ENCODE measurements around the gene NKAIN2. TPM values are rescaled to one million over a fixed set of nuclear protein-coding genes. Genes with fewer than 3 reads are reported as not detected.
"Not testable (repeated sequence)": the region's sequence is repeated elsewhere in the genome, so short reads cannot be mapped to it uniquely, and the experiment has no call there.

The NKAIN2 gene
- total RNA-seq, 2 donors from 2014 or later = 0.29 TPM; not detected in 1

DNA sequence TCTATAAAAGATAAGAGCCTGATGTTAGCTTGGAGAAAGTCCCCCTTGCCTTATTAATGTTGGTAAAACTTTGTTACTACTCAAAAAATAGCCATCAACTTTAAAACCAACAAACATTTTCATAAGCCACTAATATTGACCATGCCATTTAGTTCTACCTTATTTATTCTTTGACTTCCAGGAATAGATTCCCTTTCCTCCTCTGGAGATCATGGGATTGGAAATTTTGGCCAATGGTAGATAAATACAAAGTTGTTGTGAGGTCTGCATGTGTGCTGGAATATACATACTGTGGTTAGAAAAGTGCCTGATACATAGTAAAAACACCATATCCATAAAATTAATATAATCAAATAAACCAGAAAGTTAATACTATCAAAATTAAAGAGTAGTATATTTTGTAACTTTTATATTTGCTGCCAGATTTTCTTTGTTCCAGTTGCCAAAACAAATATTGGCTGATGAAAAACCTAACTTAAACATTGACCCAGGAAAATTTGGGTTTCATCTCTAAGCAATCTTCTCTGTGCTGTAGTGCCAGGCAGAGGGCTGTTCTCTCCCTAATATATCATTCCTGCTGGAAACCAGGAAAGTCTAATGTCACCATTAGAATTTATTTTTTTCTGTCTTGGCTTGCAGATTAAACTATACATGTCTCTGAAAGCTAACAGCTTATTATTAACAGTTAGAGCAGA is 169.1 kb downstream of the NKAIN2 start:
- Mint-ChIP-seq H3K27ac (no peak overlapping the region), H3K27me3 (ENCODE audit: insufficient read depth) (peaks cover 7% of the 10 kb centered on the region)
- no peak overlapping the region for H3K4me3 ChIP-seq (ENCODE audit: low read length)

DNA sequence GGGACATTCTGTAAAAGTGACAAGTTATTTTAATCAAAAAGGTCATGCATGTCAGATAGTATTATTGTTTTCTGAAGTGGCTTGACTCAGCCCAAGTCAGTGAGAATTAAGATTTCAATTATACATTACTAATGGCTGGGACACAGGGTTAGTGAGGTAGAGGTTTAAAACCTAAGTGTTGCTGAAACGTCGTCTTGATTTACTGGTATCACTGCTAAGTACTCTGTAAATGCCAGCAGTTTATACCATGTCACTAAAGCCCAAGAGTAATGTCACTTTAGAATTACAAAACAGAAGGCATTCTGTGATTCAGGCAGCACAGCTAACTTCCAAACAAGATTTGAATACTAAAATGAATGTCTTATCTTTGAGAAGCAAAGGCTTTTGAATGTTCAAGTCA is 176.6 kb downstream of the NKAIN2 start:
- Mint-ChIP-seq H3K36me3 (ENCODE audit: low read depth) (no peaks in the 10 kb centered on the region), H3K4me3 (no peak overlapping the region), H3K27me3 (ENCODE audit: insufficient read depth) (peaks cover 6% of the 10 kb centered on the region), H3K4me1 (peaks cover 6% of the 10 kb centered on the region), H3K9me3 (no peaks in the 10 kb centered on the region), H3K27ac (no peak overlapping the region)
- H3K36me3 ChIP-seq (ENCODE audit: control insufficient read depth, insufficient read depth, low read length) = no peaks in the 10 kb centered on the region
- H3K9ac ChIP-seq (ENCODE audit: extremely low read depth, low read length, poor library complexity, severe bottlenecking) = no peak overlapping the region
- no peaks in the 10 kb centered on the region for H3K4me1 ChIP-seq (ENCODE audit: control insufficient read depth, insufficient read depth, low read length)
- no peak overlapping the region for H3K27ac ChIP-seq (ENCODE audit: low read depth, low read length)
- 85 to 100% methylated on average over 2 of the region's 2 CpGs for WGBS, 2 experiments (ENCODE audit: insufficient coverage in 1 of 2, insufficient read length in 1 of 2)
- no peaks in the 10 kb centered on the region for H3K9me3 ChIP-seq (ENCODE audit: control insufficient read depth, low read length)
- no peaks in the 10 kb centered on the region for H3K27me3 ChIP-seq (ENCODE audit: control insufficient read depth, insufficient read depth, low read length, poor library complexity, severe bottlenecking)
- no peak overlapping the region for H3K4me3 ChIP-seq (ENCODE audit: low read length)
- TF ChIP-seq, protein P1, sequence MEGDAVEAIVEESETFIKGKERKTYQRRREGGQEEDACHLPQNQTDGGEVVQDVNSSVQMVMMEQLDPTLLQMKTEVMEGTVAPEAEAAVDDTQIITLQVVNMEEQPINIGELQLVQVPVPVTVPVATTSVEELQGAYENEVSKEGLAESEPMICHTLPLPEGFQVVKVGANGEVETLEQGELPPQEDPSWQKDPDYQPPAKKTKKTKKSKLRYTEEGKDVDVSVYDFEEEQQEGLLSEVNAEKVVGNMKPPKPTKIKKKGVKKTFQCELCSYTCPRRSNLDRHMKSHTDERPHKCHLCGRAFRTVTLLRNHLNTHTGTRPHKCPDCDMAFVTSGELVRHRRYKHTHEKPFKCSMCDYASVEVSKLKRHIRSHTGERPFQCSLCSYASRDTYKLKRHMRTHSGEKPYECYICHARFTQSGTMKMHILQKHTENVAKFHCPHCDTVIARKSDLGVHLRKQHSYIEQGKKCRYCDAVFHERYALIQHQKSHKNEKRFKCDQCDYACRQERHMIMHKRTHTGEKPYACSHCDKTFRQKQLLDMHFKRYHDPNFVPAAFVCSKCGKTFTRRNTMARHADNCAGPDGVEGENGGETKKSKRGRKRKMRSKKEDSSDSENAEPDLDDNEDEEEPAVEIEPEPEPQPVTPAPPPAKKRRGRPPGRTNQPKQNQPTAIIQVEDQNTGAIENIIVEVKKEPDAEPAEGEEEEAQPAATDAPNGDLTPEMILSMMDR (conservative IDR thresholded peaks at IDR 0.05) = no peak
- no peak for DNase-seq

More for the DNA sequence above, 169.1 kb downstream of the NKAIN2 start:
- Mint-ChIP-seq H3K36me3 (ENCODE audit: low read depth) (no peaks in the 10 kb centered on the region), H3K4me1 (no peaks in the 10 kb centered on the region), H3K9me3 (no peaks in the 10 kb centered on the region), H3K4me3 (no peak overlapping the region)
- H3K4me1 ChIP-seq (ENCODE audit: control insufficient read depth, insufficient read depth, low read length) = no peaks in the 10 kb centered on the region
- H3K9me3 ChIP-seq (ENCODE audit: control insufficient read depth, low read length) = no peaks in the 10 kb centered on the region
- H3K27ac ChIP-seq (ENCODE audit: low read depth, low read length) = no peak overlapping the region
- H3K36me3 ChIP-seq (ENCODE audit: control insufficient read depth, insufficient read depth, low read length) = no peaks in the 10 kb centered on the region
- no peak overlapping the region for H3K9ac ChIP-seq (ENCODE audit: extremely low read depth, low read length, poor library complexity, severe bottlenecking)
- no peak for DNase-seq
- H3K27me3 ChIP-seq (ENCODE audit: control insufficient read depth, insufficient read depth, low read length, poor library complexity, severe bottlenecking) = peaks cover 10% of the 10 kb centered on the region
- TF ChIP-seq, protein P1 (conservative IDR thresholded peaks at IDR 0.05) = no peak

DNA sequence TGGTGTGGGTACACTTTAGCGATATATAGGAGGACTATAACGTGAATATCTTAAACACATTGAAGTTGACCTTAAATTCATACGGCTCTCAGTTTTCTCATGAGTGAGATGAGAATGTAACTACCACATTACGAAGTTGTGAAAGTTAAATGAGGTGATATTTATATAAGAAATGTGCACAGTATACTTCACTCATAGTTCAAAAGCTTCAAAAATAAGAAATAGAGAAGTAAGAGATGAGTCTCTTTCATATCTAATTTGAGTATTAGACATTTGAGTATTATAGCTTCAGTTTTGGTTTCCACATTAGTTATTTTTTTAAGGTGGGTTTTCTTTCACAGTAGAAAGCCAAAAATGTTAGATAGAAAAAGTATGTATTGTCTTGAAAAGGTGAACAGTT is 183.3 kb downstream of the NKAIN2 start:
- H3K9me3 Mint-ChIP-seq = no peaks in the 10 kb centered on the region
- H3K27me3 ChIP-seq (ENCODE audit: control insufficient read depth, insufficient read depth, low read length, poor library complexity, severe bottlenecking) = no peaks in the 10 kb centered on the region
- H3K27ac Mint-ChIP-seq = no peak overlapping the region
- H3K36me3 Mint-ChIP-seq (ENCODE audit: low read depth) = no peaks in the 10 kb centered on the region
- DNase-seq = no peak
- no peaks in the 10 kb centered on the region for H3K9me3 ChIP-seq (ENCODE audit: control insufficient read depth, low read length)
- WGBS, 2 experiments (ENCODE audit: insufficient coverage in 1 of 2, insufficient read length in 1 of 2) = 95% methylated on average over 4 of the region's 4 CpGs; no CpG with 5 or more reads in 1 of the 2 experiments
- no peak overlapping the region for H3K4me3 ChIP-seq (ENCODE audit: low read length)
- no peak overlapping the region for H3K4me3 Mint-ChIP-seq
- H3K36me3 ChIP-seq (ENCODE audit: control insufficient read depth, insufficient read depth, low read length) = no peaks in the 10 kb centered on the region
- no peak overlapping the region for H3K27ac ChIP-seq (ENCODE audit: low read depth, low read length)
- H3K27me3 Mint-ChIP-seq (ENCODE audit: insufficient read depth) = peaks cover 2% of the 10 kb centered on the region
- no peak overlapping the region for H3K9ac ChIP-seq (ENCODE audit: extremely low read depth, low read length, poor library complexity, severe bottlenecking)
- TF ChIP-seq, protein P1 (conservative IDR thresholded peaks at IDR 0.05) = no peak
- no peaks in the 10 kb centered on the region for H3K4me1 ChIP-seq (ENCODE audit: control insufficient read depth, insufficient read depth, low read length)
- H3K4me1 Mint-ChIP-seq = peaks cover 10% of the 10 kb centered on the region

DNA sequence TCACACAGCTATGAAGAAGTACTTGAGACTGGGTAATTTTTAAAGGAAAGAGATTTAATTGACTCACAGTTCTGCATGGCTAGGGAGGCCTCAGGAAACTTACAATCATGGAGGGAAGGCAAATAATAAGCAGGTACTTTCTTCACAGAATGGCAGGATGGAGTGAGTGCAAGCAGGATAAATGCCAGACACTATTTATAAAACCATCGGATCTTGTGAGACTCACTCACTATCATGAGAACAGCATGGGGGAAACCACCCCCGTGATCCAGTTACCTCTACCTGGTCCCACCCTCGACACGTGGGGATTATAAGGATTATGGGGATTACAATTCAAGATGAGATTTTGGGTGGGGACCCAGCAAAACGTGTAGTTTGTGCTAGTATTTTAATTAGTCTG is 186.3 kb downstream of the NKAIN2 start:
- H3K27me3 ChIP-seq (ENCODE audit: control insufficient read depth, insufficient read depth, low read length, poor library complexity, severe bottlenecking); H3K36me3 Mint-ChIP-seq (ENCODE audit: low read depth); H3K4me1 Mint-ChIP-seq; H3K27me3 Mint-ChIP-seq (ENCODE audit: insufficient read depth); H3K9ac ChIP-seq (ENCODE audit: extremely low read depth, low read length, poor library complexity, severe bottlenecking); H3K4me3 Mint-ChIP-seq; H3K4me1 ChIP-seq (ENCODE audit: control insufficient read depth, insufficient read depth, low read length); H3K27ac ChIP-seq (ENCODE audit: low read depth, low read length); H3K27ac Mint-ChIP-seq; H3K9me3 ChIP-seq (ENCODE audit: control insufficient read depth, low read length); H3K4me3 ChIP-seq (ENCODE audit: low read length); DNase-seq; H3K36me3 ChIP-seq (ENCODE audit: control insufficient read depth, insufficient read depth, low read length); H3K9me3 Mint-ChIP-seq: not testable (repeated sequence)
- WGBS, 2 experiments (ENCODE audit: insufficient coverage in 1 of 2, insufficient read length in 1 of 2) = 69 to 90% methylated on average over 2 to 5 of the region's 5 CpGs
